ENCODE results near the gene KNCN.

Gene KNCN

GRCh38 chr1:46506470-46507219, 44.8 kb downstream of the KNCN start:
- DNase-seq (ENCODE audit: low read depth in 2 of 2), result no peak

- DNase-seq (ENCODE audit: low read depth in 2 of 2), result no peak
Observed at GRCh38 chr1:46503421-46503820, 48.0 kb downstream of the KNCN start.

- no peak for DNase-seq (ENCODE audit: low read depth in 2 of 2)
Observed at GRCh38 chr1:46501528-46501927, 49.9 kb downstream of the KNCN start.

- no peak for DNase-seq (ENCODE audit: low read depth in 2 of 2)
Observed at GRCh38 chr1:46497665-46498064, 53.8 kb downstream of the KNCN start.

GRCh38 chr1:46497020-46497419, 54.4 kb downstream of the KNCN start:
- DNase-seq (ENCODE audit: low read depth in 2 of 2), result no peak

- no peak for DNase-seq (ENCODE audit: low read depth in 2 of 2)
Observed at GRCh38 chr1:46496505-46496904, 54.9 kb downstream of the KNCN start.

- DNase-seq (ENCODE audit: low read depth in 2 of 2), result no peak
Observed at GRCh38 chr1:46495778-46496177, 55.7 kb downstream of the KNCN start.
